ENCODE measurements around the gene OVOL2.

The OVOL2 gene

DNA sequence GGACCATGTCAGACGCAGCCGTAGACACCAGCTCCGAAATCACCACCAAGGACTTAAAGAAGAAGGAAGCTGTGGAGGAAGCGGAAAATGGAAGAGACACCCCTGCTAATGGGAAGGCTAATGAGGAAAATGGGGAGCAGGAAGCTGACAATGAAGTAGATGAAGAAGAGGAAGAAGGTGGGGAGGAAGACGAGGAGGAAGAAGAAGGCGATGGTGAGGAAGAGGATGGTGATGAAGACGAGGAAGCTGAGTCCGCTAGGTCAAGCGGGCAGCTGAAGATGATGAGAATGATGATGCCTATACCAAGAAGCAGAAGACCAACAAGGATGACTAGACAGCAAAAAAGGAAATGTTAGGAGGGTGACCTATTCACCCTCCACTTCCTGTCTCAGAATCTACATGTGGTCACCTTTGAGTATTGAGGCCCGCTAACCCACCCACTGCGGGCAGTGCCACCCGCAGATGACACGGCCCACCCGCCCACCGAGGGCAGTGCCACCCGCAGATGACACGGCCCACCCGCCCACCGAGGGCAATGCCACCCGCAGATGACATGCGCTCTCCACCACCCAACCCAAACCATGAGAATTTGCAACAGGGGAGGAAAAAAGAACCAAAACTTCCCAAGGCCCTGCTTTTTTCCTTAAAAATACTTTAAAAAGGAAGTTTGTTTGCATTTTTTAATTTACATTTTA, 45.6 kb downstream of the OVOL2 start:
- no peaks in the 10 kb centered on the region for H3K36me3 ChIP-seq (ENCODE audit: insufficient read depth, low read length)
- H3K9me3 ChIP-seq (ENCODE audit: control insufficient read depth, insufficient read depth, low read length) = no peaks in the 10 kb centered on the region
- H3K9ac ChIP-seq (ENCODE audit: low read depth, low read length) = no peak overlapping the region
- no peaks in the 10 kb centered on the region for H3K4me1 ChIP-seq (ENCODE audit: insufficient read depth, low read length)

- no peak overlapping the region for H3K9ac ChIP-seq (ENCODE audit: low read depth, low read length)
- no peaks in the 10 kb centered on the region for H3K9me3 ChIP-seq (ENCODE audit: control insufficient read depth, insufficient read depth, low read length)
- H3K36me3 ChIP-seq (ENCODE audit: insufficient read depth, low read length) = no peaks in the 10 kb centered on the region
- H3K4me1 ChIP-seq (ENCODE audit: insufficient read depth, low read length) = no peaks in the 10 kb centered on the region
Measured at GRCh38 chr20:18011482-18011881, 46.2 kb downstream of the OVOL2 start.

DNA sequence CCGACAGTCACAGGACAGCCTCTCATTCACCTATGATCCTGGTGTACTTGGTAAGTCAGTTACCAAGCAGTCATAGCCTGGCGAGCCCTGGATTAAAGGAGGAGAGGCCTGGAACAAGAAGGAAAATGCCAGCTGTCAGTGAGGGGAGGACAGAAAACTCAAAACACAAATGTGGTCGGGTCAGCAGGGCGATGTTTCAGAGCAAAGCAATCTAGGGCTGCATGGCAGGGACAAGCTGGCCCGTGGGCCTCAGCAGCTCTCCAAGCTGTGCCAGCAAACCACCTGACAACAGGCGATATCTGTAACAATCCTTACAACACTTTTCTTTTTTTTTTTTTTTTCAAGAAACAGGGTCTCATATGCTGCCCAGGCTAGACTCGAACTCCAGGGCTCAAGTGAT, 48.6 kb downstream of the OVOL2 start:
- H3K9me3 ChIP-seq (ENCODE audit: control insufficient read depth, insufficient read depth, low read length) = no peaks in the 10 kb centered on the region
- no peak overlapping the region for H3K9ac ChIP-seq (ENCODE audit: low read depth, low read length)
- H3K4me1 ChIP-seq (ENCODE audit: insufficient read depth, low read length) = peaks cover 13% of the 10 kb centered on the region; the same call in 1 of the 2 replicates
- H3K36me3 ChIP-seq (ENCODE audit: insufficient read depth, low read length) = no peaks in the 10 kb centered on the region

GRCh38 chr20:18007534-18008292, 50.0 kb downstream of the OVOL2 start:
- H3K4me1 ChIP-seq (ENCODE audit: insufficient read depth, low read length) = peaks cover 16% of the 10 kb centered on the region; the same call in 1 of the 2 replicates
- no peak overlapping the region for H3K9ac ChIP-seq (ENCODE audit: low read depth, low read length)
- no peaks in the 10 kb centered on the region for H3K36me3 ChIP-seq (ENCODE audit: insufficient read depth, low read length)
- no peaks in the 10 kb centered on the region for H3K9me3 ChIP-seq (ENCODE audit: control insufficient read depth, insufficient read depth, low read length)

DNA sequence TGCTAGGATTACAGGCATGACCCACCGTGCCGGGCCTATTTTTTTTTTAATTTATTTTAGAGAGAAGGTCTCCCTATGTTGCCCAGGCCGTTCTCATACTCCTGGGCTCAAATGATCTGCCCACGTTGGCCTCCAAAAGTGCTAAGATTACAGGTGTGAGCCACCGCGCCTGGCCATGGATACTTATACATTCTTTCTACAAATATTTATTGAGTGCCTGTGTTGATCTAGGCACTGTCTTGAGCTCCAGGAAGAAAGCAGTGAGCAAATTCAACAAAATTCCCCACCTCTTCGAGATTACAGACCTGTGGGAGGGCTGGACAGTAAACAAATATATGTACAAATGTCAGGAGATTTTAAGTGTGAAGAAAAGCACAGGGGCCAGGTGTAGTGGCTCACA, 51.0 kb downstream of the OVOL2 start:
- no peaks in the 10 kb centered on the region for H3K36me3 ChIP-seq (ENCODE audit: insufficient read depth, low read length)
- peaks cover 17% of the 10 kb centered on the region; the same call in 1 of the 2 replicates for H3K4me1 ChIP-seq (ENCODE audit: insufficient read depth, low read length)
- H3K9ac ChIP-seq (ENCODE audit: low read depth, low read length) = no peak overlapping the region
- no peaks in the 10 kb centered on the region for H3K9me3 ChIP-seq (ENCODE audit: control insufficient read depth, insufficient read depth, low read length)

DNA sequence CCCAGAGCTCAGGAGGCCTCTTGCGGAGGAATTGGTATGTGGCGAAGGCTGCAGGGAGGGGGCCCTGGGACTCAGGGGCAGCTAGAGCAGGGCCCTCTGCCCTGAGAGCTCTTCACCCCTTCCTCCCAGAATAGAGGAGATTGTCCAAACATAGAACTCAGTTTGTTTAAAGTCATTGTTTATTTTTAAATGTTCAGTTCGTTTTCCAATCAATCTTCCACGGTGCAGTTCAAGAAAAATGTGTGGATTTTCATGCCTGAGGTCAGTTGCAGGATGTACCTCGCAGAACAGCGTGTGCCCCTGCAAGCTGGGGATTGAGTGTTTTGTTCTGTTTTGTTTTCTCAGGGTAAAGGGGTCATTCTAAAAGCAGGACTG, 51.7 kb downstream of the OVOL2 start:
- no peaks in the 10 kb centered on the region for H3K36me3 ChIP-seq (ENCODE audit: insufficient read depth, low read length)
- no peak overlapping the region for H3K9ac ChIP-seq (ENCODE audit: low read depth, low read length)
- H3K9me3 ChIP-seq (ENCODE audit: control insufficient read depth, insufficient read depth, low read length) = no peaks in the 10 kb centered on the region
- peaks cover 19% of the 10 kb centered on the region; the same call in 1 of the 2 replicates for H3K4me1 ChIP-seq (ENCODE audit: insufficient read depth, low read length)

DNA sequence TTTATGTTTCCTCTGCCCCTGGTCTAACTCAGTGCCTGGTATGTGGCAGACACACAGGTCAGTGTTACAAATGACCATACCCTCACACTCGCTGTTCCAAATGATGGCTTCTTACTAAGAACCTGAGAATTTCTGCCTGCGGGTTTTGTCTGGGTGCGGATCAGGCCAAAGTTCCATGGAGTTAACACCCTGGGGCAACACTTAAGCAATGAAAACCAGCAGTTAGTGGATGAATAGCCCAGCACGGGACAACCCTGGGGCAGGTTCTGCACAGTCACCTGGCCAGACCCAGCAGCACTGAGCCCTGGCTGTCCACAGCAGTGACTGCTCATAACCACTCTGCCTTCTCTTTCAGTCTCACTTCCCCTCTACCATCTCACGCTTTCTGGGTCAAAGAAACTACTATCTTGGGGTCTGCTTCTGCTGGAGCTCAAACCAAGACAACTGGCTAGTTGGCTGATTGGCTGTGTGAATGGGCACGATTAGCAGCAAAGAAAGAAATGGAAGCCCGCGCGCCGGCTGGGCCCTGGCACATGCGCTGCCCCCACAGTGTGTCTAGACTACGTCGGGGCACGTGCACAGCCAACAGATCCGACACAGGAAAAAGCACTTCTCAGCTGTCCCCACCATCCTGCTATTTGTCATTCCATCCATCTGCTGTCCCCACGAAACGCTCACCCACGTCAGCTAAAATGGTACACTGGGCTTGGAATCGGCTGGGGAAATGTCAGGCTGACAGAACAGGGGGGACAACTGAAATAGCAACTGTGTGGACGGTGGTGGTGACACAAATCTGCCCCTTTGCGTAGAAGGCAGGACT, 52.3 kb downstream of the OVOL2 start:
- Histone ChIP-seq H3K4me1 (ENCODE audit: insufficient read depth, low read length) (peaks cover 19% of the 10 kb centered on the region; the same call in 1 of the 2 replicates), H3K9ac (ENCODE audit: low read depth, low read length) (no peak overlapping the region), H3K36me3 (ENCODE audit: insufficient read depth, low read length) (no peaks in the 10 kb centered on the region), H3K9me3 (ENCODE audit: control insufficient read depth, insufficient read depth, low read length) (no peaks in the 10 kb centered on the region)

DNA sequence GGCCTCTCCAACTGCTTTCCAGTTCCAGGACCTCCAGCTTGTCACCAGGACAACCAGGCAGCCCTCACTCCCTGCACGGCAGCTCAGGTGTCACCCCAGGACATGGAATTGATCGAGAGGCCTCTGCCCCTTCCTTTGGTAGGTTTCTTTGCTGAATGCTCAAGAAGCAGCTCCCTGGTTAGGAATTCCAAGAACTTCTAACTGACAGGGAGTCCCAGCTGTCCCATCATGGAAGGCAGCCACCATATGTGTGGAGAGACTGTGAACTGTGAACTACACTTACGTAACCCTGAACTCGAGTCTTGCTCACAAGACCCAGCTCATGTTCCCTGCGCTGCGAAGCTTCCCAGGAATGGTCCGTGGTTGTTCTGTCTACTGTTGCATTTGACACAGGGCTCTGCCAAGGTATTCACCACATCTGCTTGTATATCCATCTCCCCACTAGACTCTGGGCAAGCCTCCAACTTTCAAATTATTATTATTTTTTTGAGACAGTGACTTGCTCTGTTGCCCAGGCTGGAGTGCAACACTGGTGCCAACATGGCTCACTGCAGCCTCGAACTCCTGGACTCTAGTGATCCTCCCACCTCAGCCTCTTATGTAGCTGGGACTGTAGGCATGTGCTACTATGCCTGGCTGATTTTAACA, 53.2 kb downstream of the OVOL2 start:
- Histone ChIP-seq H3K36me3 (ENCODE audit: insufficient read depth, low read length) (no peaks in the 10 kb centered on the region), H3K4me1 (ENCODE audit: insufficient read depth, low read length) (peaks cover 19% of the 10 kb centered on the region; the same call in 1 of the 2 replicates), H3K9ac (ENCODE audit: low read depth, low read length) (no peak overlapping the region), H3K9me3 (ENCODE audit: control insufficient read depth, insufficient read depth, low read length) (no peaks in the 10 kb centered on the region)

- H3K9me3 ChIP-seq (ENCODE audit: control insufficient read depth, insufficient read depth, low read length) = no peaks in the 10 kb centered on the region
- H3K9ac ChIP-seq (ENCODE audit: low read depth, low read length) = no peak overlapping the region
- no peaks in the 10 kb centered on the region for H3K36me3 ChIP-seq (ENCODE audit: insufficient read depth, low read length)
- H3K4me1 ChIP-seq (ENCODE audit: insufficient read depth, low read length) = peaks cover 19% of the 10 kb centered on the region; the same call in 1 of the 2 replicates
Measured at GRCh38 chr20:18003897-18004296, 53.8 kb downstream of the OVOL2 start.

DNA sequence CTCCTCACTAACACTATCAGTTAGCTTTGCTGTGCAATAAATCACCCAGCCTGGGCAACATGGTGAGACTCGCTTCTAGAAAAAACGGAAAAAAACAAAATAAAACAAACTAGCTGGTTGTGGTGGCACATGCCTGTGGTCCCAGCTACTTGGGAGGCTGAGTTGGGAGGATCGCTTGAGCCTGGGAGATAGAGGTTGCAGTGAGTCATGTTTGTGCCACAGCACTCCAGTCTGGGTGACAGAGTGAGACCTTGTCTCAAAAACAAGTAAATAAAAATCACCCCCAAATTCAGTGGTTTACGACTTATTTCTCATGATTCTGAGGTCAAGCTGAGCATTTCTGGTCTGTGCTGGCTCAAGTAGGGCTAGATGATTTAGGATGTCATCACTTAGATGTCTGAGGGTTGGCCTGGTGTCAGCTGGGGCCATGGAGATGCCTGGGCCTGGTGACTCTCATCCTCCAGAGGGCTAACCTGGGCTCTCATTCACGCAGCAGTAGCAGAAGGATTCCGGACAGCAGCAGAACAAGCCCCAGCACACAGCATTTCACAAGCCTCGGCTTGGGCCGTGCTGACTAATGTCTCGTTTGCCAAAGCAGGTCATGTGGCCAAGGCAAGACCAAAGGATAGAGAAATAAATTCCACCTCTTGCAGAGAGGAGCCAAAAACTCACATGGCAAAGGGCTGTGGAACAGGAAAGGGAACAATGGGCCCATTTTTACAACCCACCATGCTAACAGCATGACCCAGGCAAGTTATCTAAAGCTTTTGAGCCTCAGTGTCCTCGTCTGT, 56.4 kb downstream of the OVOL2 start:
- Histone ChIP-seq H3K36me3 (ENCODE audit: insufficient read depth, low read length) (no peaks in the 10 kb centered on the region), H3K4me1 (ENCODE audit: insufficient read depth, low read length) (peaks cover 19% of the 10 kb centered on the region; the same call in 1 of the 2 replicates), H3K9me3 (ENCODE audit: control insufficient read depth, insufficient read depth, low read length) (no peaks in the 10 kb centered on the region), H3K9ac (ENCODE audit: low read depth, low read length) (no peak overlapping the region)

- no peaks in the 10 kb centered on the region for H3K9me3 ChIP-seq (ENCODE audit: control insufficient read depth, insufficient read depth, low read length)
- no peaks in the 10 kb centered on the region for H3K36me3 ChIP-seq (ENCODE audit: insufficient read depth, low read length)
- H3K9ac ChIP-seq (ENCODE audit: low read depth, low read length) = no peak overlapping the region
- H3K4me1 ChIP-seq (ENCODE audit: insufficient read depth, low read length) = peaks cover 7% of the 10 kb centered on the region; the same call in 1 of the 2 replicates
Measured at GRCh38 chr20:17999566-17999965, 58.1 kb downstream of the OVOL2 start.

- peaks cover 3% of the 10 kb centered on the region; the same call in 1 of the 2 replicates for H3K4me1 ChIP-seq (ENCODE audit: insufficient read depth, low read length)
- no peak overlapping the region for H3K9ac ChIP-seq (ENCODE audit: low read depth, low read length)
- no peaks in the 10 kb centered on the region for H3K36me3 ChIP-seq (ENCODE audit: insufficient read depth, low read length)
- no peaks in the 10 kb centered on the region for H3K9me3 ChIP-seq (ENCODE audit: control insufficient read depth, insufficient read depth, low read length)
Measured at GRCh38 chr20:17998446-17998845, 59.3 kb downstream of the OVOL2 start.

- no peaks in the 10 kb centered on the region for H3K4me1 ChIP-seq (ENCODE audit: insufficient read depth, low read length)
- H3K36me3 ChIP-seq (ENCODE audit: insufficient read depth, low read length) = peaks cover 2% of the 10 kb centered on the region; the same call in 1 of the 2 replicates
- H3K9ac ChIP-seq (ENCODE audit: low read depth, low read length) = no peak overlapping the region
- H3K9me3 ChIP-seq (ENCODE audit: control insufficient read depth, insufficient read depth, low read length) = no peaks in the 10 kb centered on the region
Measured at GRCh38 chr20:17995967-17996819, 61.5 kb downstream of the OVOL2 start.
